Caco-2 (cell line): ENCODE measurements around the gene IQSEC1. TPM values are rescaled to one million over a fixed set of nuclear protein-coding genes. Genes with fewer than 3 reads are reported as not detected.

Experiments used
- BruUV-seq: library from RNA; stranded (reverse); fragments of 400-500 nt; replicated peaks from 2 replicates; lab custom pipeline; 2021; lab: Mats Ljungman, UMichigan
- CTCF ChIA-PET: fragments of 300-600 bp; sonication (Branson Sonifier 250); formaldehyde crosslinking; loops from one replicate; lab custom pipeline; 2022; ENCODE audit warnings: antibody characterized with exemption; lab: Charles Lee
- POLR2A ChIA-PET: fragments of 300-600 bp; sonication (Branson Sonifier 250); formaldehyde crosslinking; loops from one replicate; lab custom pipeline; 2022; ENCODE audit warnings: antibody characterized with exemption; lab: Charles Lee
- DNase-seq, 2 experiments: peaks; one replicate each; pipeline versions ENCODE4 v3.0.0 to v3.0.0-alpha.2; 2020 to 2022
- H3K27me3 ChIP-seq: replicated peaks from 2 replicates; pipeline ENCODE4 v1.6.0; 2011; ENCODE audit warnings: low read length; ENCODE audit not compliant: control insufficient read depth, insufficient read depth
- H3K36me3 ChIP-seq: 2 replicates; pipeline ENCODE4 v1.5.1; 2011; ENCODE audit warnings: low read length; ENCODE audit not compliant: control insufficient read depth, insufficient read depth
- H3K4me1 ChIP-seq: fragments of 250-450 bp; sonication (Bioruptor Pico); 2 replicates; pipeline ENCODE4 v1.5.1; 2020; ENCODE audit warnings: mild to moderate bottlenecking
- H3K4me3 ChIP-seq: 2 replicates; pipeline ENCODE4 v1.5.1; 2011; ENCODE audit warnings: low read depth, mild to moderate bottlenecking, control low read depth, low read length
- H3K9me3 ChIP-seq: fragments of 250-450 bp; sonication (Bioruptor Pico); 2 replicates; pipeline ENCODE4 v1.5.1; 2020; ENCODE audit warnings: mild to moderate bottlenecking, moderate library complexity
- H3K27ac Mint-ChIP-seq: one replicate; pipeline ENCODE4 v1.8.0; 2022; ENCODE audit warnings: mixed read lengths; ENCODE audit not compliant: unreplicated experiment
- H3K27me3 Mint-ChIP-seq: one replicate; pipeline ENCODE4 v1.8.0; 2022; ENCODE audit warnings: mixed read lengths; ENCODE audit not compliant: insufficient read depth, unreplicated experiment
- H3K36me3 Mint-ChIP-seq: one replicate; pipeline ENCODE4 v1.8.0; 2022; ENCODE audit warnings: mild to moderate bottlenecking, mixed read lengths; ENCODE audit not compliant: insufficient read depth, unreplicated experiment
- H3K4me1 Mint-ChIP-seq: one replicate; pipeline ENCODE4 v1.8.0; 2022; ENCODE audit warnings: low read depth, mixed read lengths; ENCODE audit not compliant: unreplicated experiment
- H3K4me3 Mint-ChIP-seq: one replicate; pipeline ENCODE4 v1.8.0; 2022; ENCODE audit warnings: mild to moderate bottlenecking, moderate library complexity, mixed read lengths; ENCODE audit not compliant: unreplicated experiment
- H3K9me3 Mint-ChIP-seq: one replicate; pipeline ENCODE4 v1.8.0; 2022; ENCODE audit warnings: mixed read lengths; ENCODE audit not compliant: unreplicated experiment
- intact Hi-C: fragments of 100-400 bp; cut with micrococcal nuclease; formaldehyde crosslinking; loops from one replicate; pipeline ENCODE4 v1.10.0; 2022; ENCODE audit not compliant: unreplicated experiment
- total RNA-seq: library from RNA; stranded (reverse); gene quantifications from 2 replicates; pipeline ENCODE4 v1.2.3, GENCODE V29; 2022
- TF ChIP-seq, protein P1 (sequence below), 2 experiments: fragments of 200-600 bp in 1 of 2; IDR thresholded peaks; 1 replicate in 1 of 2; 2 replicates in 1 of 2; pipeline versions ENCODE4 v1.5.1 to v1.8.0; 2011 to 2022; ENCODE audit warnings: antibody characterized with exemption in 1 of 2, control low read depth in 1 of 2, inconsistent platforms in 1 of 2, low read depth in 1 of 2, low read length in 1 of 2, mild to moderate bottlenecking in 1 of 2, moderate library complexity in 1 of 2; ENCODE audit not compliant: insufficient read depth in 1 of 2, severe bottlenecking in 1 of 2, unreplicated experiment in 1 of 2

Gene IQSEC1
- total RNA-seq, 1 experiment from 2014 or later = 40.0 TPM

GRCh38 chr3:13022348-13023234, 50.6 kb downstream of the IQSEC1 start:
- H3K36me3 ChIP-seq = no peaks in the 10 kb centered on the region
- no peak overlapping the region for H3K4me3 ChIP-seq
- no peaks in the 10 kb centered on the region for H3K4me1 ChIP-seq
- H3K4me3 Mint-ChIP-seq = no peak overlapping the region
- H3K4me1 Mint-ChIP-seq = no peaks in the 10 kb centered on the region
- ChIA-PET POLR2A (no interaction called here), CTCF (no interaction called here)
- no peak for DNase-seq
- no TSS peak for BruUV-seq
- H3K9me3 Mint-ChIP-seq = no peaks in the 10 kb centered on the region
- TF ChIP-seq, protein P1, sequence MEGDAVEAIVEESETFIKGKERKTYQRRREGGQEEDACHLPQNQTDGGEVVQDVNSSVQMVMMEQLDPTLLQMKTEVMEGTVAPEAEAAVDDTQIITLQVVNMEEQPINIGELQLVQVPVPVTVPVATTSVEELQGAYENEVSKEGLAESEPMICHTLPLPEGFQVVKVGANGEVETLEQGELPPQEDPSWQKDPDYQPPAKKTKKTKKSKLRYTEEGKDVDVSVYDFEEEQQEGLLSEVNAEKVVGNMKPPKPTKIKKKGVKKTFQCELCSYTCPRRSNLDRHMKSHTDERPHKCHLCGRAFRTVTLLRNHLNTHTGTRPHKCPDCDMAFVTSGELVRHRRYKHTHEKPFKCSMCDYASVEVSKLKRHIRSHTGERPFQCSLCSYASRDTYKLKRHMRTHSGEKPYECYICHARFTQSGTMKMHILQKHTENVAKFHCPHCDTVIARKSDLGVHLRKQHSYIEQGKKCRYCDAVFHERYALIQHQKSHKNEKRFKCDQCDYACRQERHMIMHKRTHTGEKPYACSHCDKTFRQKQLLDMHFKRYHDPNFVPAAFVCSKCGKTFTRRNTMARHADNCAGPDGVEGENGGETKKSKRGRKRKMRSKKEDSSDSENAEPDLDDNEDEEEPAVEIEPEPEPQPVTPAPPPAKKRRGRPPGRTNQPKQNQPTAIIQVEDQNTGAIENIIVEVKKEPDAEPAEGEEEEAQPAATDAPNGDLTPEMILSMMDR (IDR thresholded peaks at IDR 0.05; ENCODE audit: insufficient read depth in 1 of 2, low read depth in 1 of 2, low read length in 1 of 2, severe bottlenecking in 1 of 2, unreplicated experiment in 1 of 2) = no peak
- no peak overlapping the region for H3K27ac Mint-ChIP-seq
- intact Hi-C loops = no loop called here
- no peaks in the 10 kb centered on the region for H3K36me3 Mint-ChIP-seq
- peaks cover 12% of the 10 kb centered on the region for H3K27me3 Mint-ChIP-seq
- no peaks in the 10 kb centered on the region; the same call in 1 of the 2 replicates for H3K27me3 ChIP-seq
- no peaks in the 10 kb centered on the region for H3K9me3 ChIP-seq

DNA sequence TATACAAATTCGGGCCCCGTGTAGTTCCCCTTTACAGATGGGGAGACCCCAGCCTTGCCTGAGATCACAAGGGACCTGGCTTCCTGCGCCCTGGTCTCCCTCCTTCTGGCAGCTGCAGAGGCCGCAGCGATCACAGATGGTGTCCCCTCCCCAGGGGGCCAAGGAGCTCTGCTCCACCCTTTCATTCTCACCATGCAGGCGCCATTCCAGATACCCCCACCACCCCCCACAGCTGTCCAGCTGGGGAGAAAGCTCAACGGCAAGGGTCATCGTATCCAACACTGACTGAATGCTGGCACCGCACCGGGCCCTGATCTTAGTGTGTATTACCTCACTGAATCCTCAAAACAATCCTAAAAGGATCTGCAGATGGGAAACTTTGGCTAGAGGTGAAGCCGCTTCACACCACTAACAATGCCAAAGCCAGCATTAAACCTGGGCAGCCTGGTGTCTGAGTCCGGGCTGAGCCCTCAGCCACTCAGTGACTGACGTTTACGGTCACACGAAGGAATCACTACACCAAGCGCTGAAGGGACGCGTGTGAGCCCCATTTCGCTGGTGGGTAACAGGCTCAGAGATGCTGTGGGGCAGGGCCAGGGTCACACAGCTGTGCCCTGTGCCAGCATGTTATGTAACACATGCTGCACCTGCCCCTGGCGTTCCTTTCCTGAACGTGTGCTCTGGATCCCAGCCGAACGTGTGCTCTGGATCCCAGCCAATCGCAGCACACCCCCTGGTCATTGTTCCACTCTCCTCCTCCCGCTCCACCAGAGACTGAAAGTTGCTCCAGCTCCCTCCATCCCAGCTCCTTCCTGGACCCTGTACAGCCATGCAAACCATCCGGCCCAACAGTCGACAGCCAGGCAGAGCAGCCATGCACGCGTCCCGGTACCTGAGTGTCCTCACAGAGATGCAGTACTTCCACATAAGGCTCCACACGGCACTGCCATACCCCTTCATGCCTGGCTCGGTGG, 51.8 kb downstream of the IQSEC1 start:
- CTCF ChIA-PET = no interaction called here
- H3K4me1 Mint-ChIP-seq = no peaks in the 10 kb centered on the region

More for the DNA sequence above, 51.8 kb downstream of the IQSEC1 start:
- POLR2A ChIA-PET = no interaction called here
- no TSS peak for BruUV-seq
- Mint-ChIP-seq H3K27ac (no peak overlapping the region), H3K9me3 (no peaks in the 10 kb centered on the region), H3K27me3 (peaks cover 9% of the 10 kb centered on the region), H3K4me3 (no peak overlapping the region), H3K36me3 (no peaks in the 10 kb centered on the region)
- DNase-seq = no peak
- H3K4me3 ChIP-seq = no peak overlapping the region
- no peaks in the 10 kb centered on the region for H3K36me3 ChIP-seq
- intact Hi-C loops = no loop called here
- no peaks in the 10 kb centered on the region for H3K4me1 ChIP-seq
- no peaks in the 10 kb centered on the region for H3K9me3 ChIP-seq
- TF ChIP-seq, protein P1 (IDR thresholded peaks at IDR 0.05; ENCODE audit: insufficient read depth in 1 of 2, low read depth in 1 of 2, low read length in 1 of 2, severe bottlenecking in 1 of 2, unreplicated experiment in 1 of 2) = no peak
- H3K27me3 ChIP-seq = no peaks in the 10 kb centered on the region; the same call in 1 of the 2 replicates
